Vagina (tissue), 2 donors: ENCODE measurements around the gene SHANK1.

Experiments
- CTCF ChIP-seq, 3 experiments: fragments of 450-650 bp in 2 of 3; fragments of 200-600 bp in 1 of 3; sonication (generic) in 1 of 3; IDR thresholded peaks; one replicate each; pipeline ENCODE4 v1.5.1; 2017 to 2019; ENCODE audit warnings: antibody characterized with exemption in 3 of 3, mild to moderate bottlenecking in 2 of 3, moderate library complexity in 2 of 3
- POLR2A ChIP-seq, 2 donors: fragments of 450-650 bp; IDR thresholded peaks; one replicate each; pipeline ENCODE4 v1.6.1; 2017; ENCODE audit warnings: antibody characterized with exemption in 2 of 2, mild to moderate bottlenecking in 2 of 2, moderate library complexity in 2 of 2
- POLR2AphosphoS5 ChIP-seq, 2 donors: sonication (generic); formaldehyde crosslinking; IDR thresholded peaks; one replicate each; pipeline ENCODE4 v1.9.0; 2017; ENCODE audit warnings: antibody characterized with exemption in 2 of 2, mild to moderate bottlenecking in 2 of 2, low read depth in 1 of 2; ENCODE audit not compliant: insufficient read depth in 1 of 2

- TF ChIP-seq POLR2A (IDR thresholded peaks at IDR 0.05) = no peak
- TF ChIP-seq CTCF (IDR thresholded peaks at IDR 0.05) = no peak
- no peak for TF ChIP-seq POLR2AphosphoS5 (IDR thresholded peaks at IDR 0.05; ENCODE audit: insufficient read depth in 1 of 2, low read depth in 1 of 2)
Measured at GRCh38 chr19:50759886-50760285, 40.3 kb upstream of the SHANK1 start.
